SK-N-SH treated with all-trans-retinoic acid at 6 μM for 48 hours (cell line): ENCODE measurements around the gene SERPINA3.

Source experiments
- ATAC-seq: fragments of 200-7000 bp; cut with Tn5 transposase; 3 replicates; pipeline ENCODE4 v1.9.1; 2020; ENCODE audit warnings: mild to moderate bottlenecking, moderate library complexity
- ARNTL ChIP-seq: fragments of 450-650 bp; formaldehyde crosslinking; IDR thresholded peaks from 2 replicates; pipeline ENCODE4 v1.5.0; 2020; ENCODE audit warnings: low read depth, mild to moderate bottlenecking, moderate library complexity, borderline replicate concordance
- BACH2 ChIP-seq: fragments of 250-450 bp; sonication (Bioruptor Pico); IDR thresholded peaks from 2 replicates; pipeline ENCODE4 v1.9.0; 2021; ENCODE audit warnings: mild to moderate bottlenecking, borderline replicate concordance
- CREB5 ChIP-seq: fragments of 250-450 bp; sonication (Bioruptor Pico); IDR thresholded peaks from 2 replicates; pipeline ENCODE4 v1.5.1; 2020; ENCODE audit warnings: low read depth, mild to moderate bottlenecking, moderate library complexity
- CSDC2 ChIP-seq: fragments of 250-450 bp; sonication (Bioruptor Pico); IDR thresholded peaks from 2 replicates; pipeline ENCODE4 v1.5.0; 2020; ENCODE audit warnings: mild to moderate bottlenecking, moderate library complexity
- CSRNP3 ChIP-seq: fragments of 250-450 bp; sonication (Bioruptor Pico); IDR thresholded peaks from 2 replicates; pipeline ENCODE4 v1.5.1; 2021; ENCODE audit warnings: mild to moderate bottlenecking, moderate library complexity
- ESRRG ChIP-seq: fragments of 250-450 bp; sonication (Bioruptor Pico); IDR thresholded peaks from 2 replicates; pipeline ENCODE4 v1.6.1; 2021; ENCODE audit warnings: mild to moderate bottlenecking
- GLIS3 ChIP-seq: fragments of 250-450 bp; sonication (Bioruptor Pico); IDR thresholded peaks from 2 replicates; pipeline ENCODE4 v1.5.0; 2020; ENCODE audit warnings: mild to moderate bottlenecking, moderate library complexity
- ISL1 ChIP-seq: fragments of 250-450 bp; sonication (Bioruptor Pico); IDR thresholded peaks from 2 replicates; pipeline ENCODE4 v2.1.2; 2022; ENCODE audit warnings: mild to moderate bottlenecking, moderate library complexity
- OSR1 ChIP-seq: fragments of 250-450 bp; sonication (Bioruptor Pico); IDR thresholded peaks from 2 replicates; pipeline ENCODE4 v1.8.0; 2022; ENCODE audit warnings: moderate library complexity, mild to moderate bottlenecking, inconsistent platforms
- PATZ1 ChIP-seq: fragments of 250-450 bp; sonication (Bioruptor Pico); IDR thresholded peaks from 2 replicates; pipeline ENCODE4 v1.8.0; 2020; ENCODE audit warnings: mild to moderate bottlenecking, moderate library complexity, borderline replicate concordance
- POU6F1 ChIP-seq: fragments of 250-450 bp; sonication (Bioruptor Pico); IDR thresholded peaks from 2 replicates; pipeline ENCODE4 v1.8.0; 2021; ENCODE audit warnings: low read depth, mild to moderate bottlenecking, moderate library complexity, borderline replicate concordance
- SNAI2 ChIP-seq: fragments of 250-450 bp; sonication (Bioruptor Pico); IDR thresholded peaks from 2 replicates; pipeline ENCODE4 v1.5.0; 2020; ENCODE audit warnings: mild to moderate bottlenecking, moderate library complexity
- TCF4 ChIP-seq: fragments of 250-450 bp; sonication (Bioruptor Pico); IDR thresholded peaks from 2 replicates; pipeline ENCODE4 v1.8.0; 2021; ENCODE audit warnings: mild to moderate bottlenecking, moderate library complexity, borderline replicate concordance
- ZC3H10 ChIP-seq: fragments of 250-450 bp; sonication (Bioruptor Pico); IDR thresholded peaks from 2 replicates; pipeline ENCODE4 v1.5.1; 2021; ENCODE audit warnings: mild to moderate bottlenecking, moderate library complexity
- ZFP3 ChIP-seq: fragments of 250-450 bp; sonication (Bioruptor Pico); IDR thresholded peaks from 2 replicates; pipeline ENCODE4 v1.5.0; 2020; ENCODE audit warnings: mild to moderate bottlenecking, moderate library complexity
- ZFP30 ChIP-seq: fragments of 450-650 bp; formaldehyde crosslinking; IDR thresholded peaks from 2 replicates; pipeline ENCODE4 v1.5.0; 2022; ENCODE audit warnings: mild to moderate bottlenecking, moderate library complexity
- ZNF565 ChIP-seq: fragments of 450-650 bp; formaldehyde crosslinking; conservative IDR thresholded peaks from 2 replicates; pipeline ENCODE4 v1.5.0; 2020; ENCODE audit warnings: low read depth, mild to moderate bottlenecking, moderate library complexity
- ZNF70 ChIP-seq: fragments of 450-650 bp; formaldehyde crosslinking; IDR thresholded peaks from 2 replicates; pipeline ENCODE4 v1.5.0; 2020; ENCODE audit warnings: mild to moderate bottlenecking, moderate library complexity
- ZNF8 ChIP-seq: fragments of 450-650 bp; formaldehyde crosslinking; IDR thresholded peaks from 2 replicates; pipeline ENCODE4 v1.5.0; 2020; ENCODE audit warnings: mild to moderate bottlenecking, moderate library complexity

SERPINA3 gene

GRCh38 chr14:94615254-94615653 is 3.1 kb downstream of the SERPINA3 start:
- no peak for TF ChIP-seq PATZ1
- TF ChIP-seq, all 23 proteins: peak for 0
- ATAC-seq = no peak

- no peak for ATAC-seq
Observed at GRCh38 chr14:94615823-94616570, 3.8 kb downstream of the SERPINA3 start.

GRCh38 chr14:94617366-94617941 is 5.3 kb downstream of the SERPINA3 start:
- TF ChIP-seq TCF4 (CRISPR knock-in tag) = no peak
- TF ChIP-seq ISL1 (CRISPR knock-in tag) = no peak
- no peak for TF ChIP-seq ARNTL (CRISPR knock-in tag)
- TF ChIP-seq POU6F1 = no peak
- TF ChIP-seq BACH2 (CRISPR knock-in tag) = no peak
- no peak for TF ChIP-seq CSDC2 (CRISPR knock-in tag)
- TF ChIP-seq, all 23 proteins: peak for 0
- no peak for ATAC-seq

More at GRCh38 chr14:94615823-94616570, 3.8 kb downstream of the SERPINA3 start:
- no peak for TF ChIP-seq POU6F1
- no peak for TF ChIP-seq BACH2 (CRISPR knock-in tag)
- TF ChIP-seq ZNF8 = no peak
- no peak for TF ChIP-seq CREB5
- TF ChIP-seq ISL1 (CRISPR knock-in tag) = no peak
- TF ChIP-seq ZC3H10 (CRISPR knock-in tag) = no peak
- TF ChIP-seq, all 23 proteins: peak for 0

GRCh38 chr14:94617988-94618822 is 6.0 kb downstream of the SERPINA3 start:
- no peak for ATAC-seq
- no peak for TF ChIP-seq ZC3H10 (CRISPR knock-in tag)
- TF ChIP-seq CSRNP3 (CRISPR knock-in tag) = no peak
- TF ChIP-seq ZNF8 = no peak
- no peak for TF ChIP-seq GLIS3 (CRISPR knock-in tag)
- no peak for TF ChIP-seq OSR1 (CRISPR knock-in tag)
- no peak for TF ChIP-seq ZFP3 (CRISPR knock-in tag)
- TF ChIP-seq ZNF565 (CRISPR knock-in tag) = no peak
- no peak for TF ChIP-seq SNAI2
- TF ChIP-seq ZNF70 (CRISPR knock-in tag) = no peak
- no peak for TF ChIP-seq BACH2 (CRISPR knock-in tag)
- TF ChIP-seq ISL1 (CRISPR knock-in tag) = no peak
- no peak for TF ChIP-seq PATZ1
- no peak for TF ChIP-seq ESRRG
- no peak for TF ChIP-seq ARNTL (CRISPR knock-in tag)
- no peak for TF ChIP-seq ZFP30
